ENCODE measurements around the gene PCCA. TPM values are rescaled to one million over a fixed set of nuclear protein-coding genes. Genes with fewer than 3 reads are reported as not detected.
A peak's percentile ranks its signal among the peaks of the same experiment; 100 is the strongest.

PCCA gene
- total and polyA plus RNA-seq, 7 donors = 18.0 to 45.6 (median 42.8) TPM

DNA sequence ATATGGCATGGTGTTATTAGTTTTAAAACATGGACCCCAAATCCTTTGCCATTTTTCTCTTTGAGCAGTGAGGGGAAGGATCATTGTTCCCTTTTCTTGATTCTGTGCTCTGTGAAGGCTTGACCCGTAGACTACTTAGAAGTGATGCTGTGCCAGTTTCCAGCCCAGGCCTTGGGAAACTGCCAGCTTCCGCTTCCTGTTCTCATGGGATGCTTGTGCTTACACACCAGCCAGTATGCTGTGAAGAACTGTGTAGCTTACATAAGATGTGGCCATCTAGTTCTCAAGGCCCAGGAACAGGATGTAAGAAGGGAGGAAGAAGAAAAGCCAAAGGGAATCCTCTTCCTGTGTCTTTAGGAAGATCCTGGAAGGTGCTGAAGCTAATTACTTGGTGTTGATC, 180.9 kb downstream of the PCCA start:
- Histone ChIP-seq H3K27ac (no peak overlapping the region), H3K9me3 (no peaks in the 10 kb centered on the region), H3K4me3 (no peak overlapping the region), H3K36me3 (peaks cover 0 to 25% (median 6%) of the 10 kb centered on the region in 4 donors), H3K27me3 (no peaks in the 10 kb centered on the region), H3K4me1 (no peaks in the 10 kb centered on the region)
- WGBS, 2 donors = 59 to 71% methylated on average over 2 of the region's 2 CpGs
- no peak for TF ChIP-seq EP300 (IDR thresholded peaks at IDR 0.05)
- TF ChIP-seq CTCF (IDR thresholded peaks at IDR 0.05) = no peak
- peak; percentile 71 for DNase-seq
- intact Hi-C loops (cut with DNase I) = no loop called here

GRCh38 chr13:100273138-100273537, 184.2 kb downstream of the PCCA start:
- peaks cover 0 to 28% (median 6%) of the 10 kb centered on the region in 4 donors for H3K36me3 ChIP-seq
- TF ChIP-seq POLR2AphosphoS5 (IDR thresholded peaks at IDR 0.05) (no peak), EP300 (IDR thresholded peaks at IDR 0.05) (no peak), POLR2A (IDR thresholded peaks at IDR 0.05) (no peak), CTCF (IDR thresholded peaks at IDR 0.05) (no peak)
- intact Hi-C loops (cut with DNase I) = no loop called here
- WGBS, 2 donors = 44 to 86% methylated on average over 6 of the region's 6 CpGs
- no peak for DNase-seq
- no peaks in the 10 kb centered on the region for H3K4me1 ChIP-seq
- H3K27ac ChIP-seq = no peak overlapping the region
- H3K27me3 ChIP-seq = no peaks in the 10 kb centered on the region
- no peaks in the 10 kb centered on the region for H3K9me3 ChIP-seq
- no peak overlapping the region for H3K4me3 ChIP-seq

DNA sequence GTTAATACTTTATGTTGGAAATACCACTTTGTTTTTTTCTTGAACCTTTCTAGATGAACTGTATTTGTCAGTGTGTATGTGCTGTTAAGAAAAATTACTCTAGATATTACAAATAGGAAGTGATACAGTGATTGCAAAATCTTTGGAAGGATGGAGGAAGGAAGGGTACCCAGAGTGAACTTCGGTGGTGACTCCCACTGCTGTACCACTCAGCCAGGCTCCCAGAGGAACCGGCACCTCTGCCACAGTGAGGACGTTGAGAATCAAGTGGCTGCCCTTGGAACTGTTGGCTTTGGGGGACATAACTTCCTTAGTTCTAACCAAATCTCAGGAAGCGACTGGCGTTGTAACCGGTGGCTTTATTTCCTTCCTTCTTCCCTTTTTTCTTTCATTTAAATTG, 184.7 kb downstream of the PCCA start:
- no peak for DNase-seq
- intact Hi-C loops (cut with DNase I) = no loop called here
- Histone ChIP-seq H3K27ac (no peak overlapping the region), H3K27me3 (no peaks in the 10 kb centered on the region), H3K9me3 (no peaks in the 10 kb centered on the region), H3K4me3 (no peak overlapping the region), H3K36me3 (peaks cover 0 to 27% (median 5%) of the 10 kb centered on the region in 4 donors), H3K4me1 (no peaks in the 10 kb centered on the region)
- TF ChIP-seq EP300 (IDR thresholded peaks at IDR 0.05) (no peak), POLR2AphosphoS5 (IDR thresholded peaks at IDR 0.05) (no peak), POLR2A (IDR thresholded peaks at IDR 0.05) (no peak), CTCF (IDR thresholded peaks at IDR 0.05) (no peak)
- 73 to 88% methylated on average over 6 of the region's 6 CpGs for WGBS, 2 donors

- WGBS, 2 donors = 91% methylated on average over 12 of the region's 12 CpGs
- Histone ChIP-seq H3K27me3 (no peaks in the 10 kb centered on the region), H3K27ac (no peak overlapping the region), H3K36me3 (peaks cover 0 to 17% (median 2%) of the 10 kb centered on the region in 4 donors), H3K4me1 (no peaks in the 10 kb centered on the region), H3K4me3 (no peak overlapping the region), H3K9me3 (no peaks in the 10 kb centered on the region)
- no peak for TF ChIP-seq CTCF (IDR thresholded peaks at IDR 0.05)
- TF ChIP-seq POLR2A (IDR thresholded peaks at IDR 0.05) = no peak
- TF ChIP-seq EP300 (IDR thresholded peaks at IDR 0.05) = no peak
- TF ChIP-seq POLR2AphosphoS5 (IDR thresholded peaks at IDR 0.05) = no peak
- intact Hi-C loops (cut with DNase I) = no loop called here
- DNase-seq = no peak
These were observed 186.1 kb downstream of the PCCA start for GRCh38 chr13:100274942-100275506.

- TF ChIP-seq POLR2AphosphoS5 (IDR thresholded peaks at IDR 0.05) (no peak), EP300 (IDR thresholded peaks at IDR 0.05) (no peak), POLR2A (IDR thresholded peaks at IDR 0.05) (no peak), CTCF (IDR thresholded peaks at IDR 0.05) (no peak)
- Histone ChIP-seq H3K36me3 (peaks cover 0 to 17% (median 2%) of the 10 kb centered on the region in 4 donors), H3K4me1 (no peaks in the 10 kb centered on the region), H3K27me3 (no peaks in the 10 kb centered on the region), H3K9me3 (no peaks in the 10 kb centered on the region), H3K4me3 (no peak overlapping the region), H3K27ac (no peak overlapping the region)
- WGBS, 2 donors = 93% methylated on average over 5 of the region's 5 CpGs
- DNase-seq = no peak
- intact Hi-C loops (cut with DNase I) = no loop called here
These were observed 186.9 kb downstream of the PCCA start for GRCh38 chr13:100275746-100276145.
